Right cardiac atrium (tissue), 5 donors: ENCODE results near the gene ALKAL2. TPM values are rescaled to one million over a fixed set of nuclear protein-coding genes. Genes with fewer than 3 reads are reported as not detected.

ENCODE experiments used
- ATAC-seq, 2 donors: fragments of 200-7000 bp; cut with Tn5 transposase; one replicate each; pipeline versions ENCODE4 v1.8.0 to v1.9.1; 2020; ENCODE audit warnings: moderate library complexity in 2 of 2, mild to moderate bottlenecking in 1 of 2
- DNase-seq, 3 donors: peaks; one replicate each; pipeline ENCODE4 v3.0.0-alpha.2; 2020
- H3K27ac ChIP-seq: one replicate; pipeline ENCODE4 v1.5.1; 2013; ENCODE audit warnings: mild to moderate bottlenecking, low read length, control low read depth, moderate library complexity
- H3K27me3 ChIP-seq: one replicate; pipeline ENCODE4 v1.6.1; 2013; ENCODE audit not compliant: control insufficient read depth, insufficient read depth
- H3K4me1 ChIP-seq: one replicate; pipeline ENCODE4 v1.6.1; 2013; ENCODE audit warnings: low read length; ENCODE audit not compliant: control insufficient read depth, insufficient read depth
- H3K4me3 ChIP-seq: one replicate; pipeline ENCODE4 v1.5.1; 2013; ENCODE audit warnings: low read length, control low read depth
- H3K9me3 ChIP-seq: one replicate; pipeline ENCODE4 v1.6.1; 2013; ENCODE audit warnings: low read length; ENCODE audit not compliant: control insufficient read depth
- WGBS: extraction: QIAGEN DNeasy Blood & Tissue Kit; methylation state at CpG from one replicate; pipeline ENCODE4 v1.1.7; 2013; 5-methylcytosine and 5-hydroxymethylcytosine counted together
- intact Hi-C, 4 donors: fragments of 100-400 bp; cut with DNase I; formaldehyde crosslinking; loops; one replicate each; pipeline versions ENCODE4 v1.11.0 to v1.14.0; 2022 to 2023
- polyA plus RNA-seq: library from polyadenylated mRNA; stranded (reverse); fragments of 200-250 nt; gene quantifications from one replicate; pipeline ENCODE4 v1.2.3, GENCODE V29; 2013
- total RNA-seq, 4 donors: library from RNA; stranded (reverse); fragmentation: NEBNext Ultra II Directional; extraction: Animal tissue kit (Norgen Biotek cat#: 25700); gene quantifications; one replicate each; pipeline ENCODE4 v1.2.1, GENCODE V29; 2021
- donor health status: healthy with polysubstance abuse.
- donor health status: DM: no; HTN: yes; CAD: no.
- donor health status: DM: no; HTN: no; CAD: no.
- donor health status: DM: no; HTN: yes; CAD: no; lungs with severe emphysema.
- donor health status: DM: yes; HTN: yes; CAD: no.

Gene ALKAL2
- total and polyA plus RNA-seq, 5 donors = 0.20 to 2.9 (median 0.75) TPM

DNA sequence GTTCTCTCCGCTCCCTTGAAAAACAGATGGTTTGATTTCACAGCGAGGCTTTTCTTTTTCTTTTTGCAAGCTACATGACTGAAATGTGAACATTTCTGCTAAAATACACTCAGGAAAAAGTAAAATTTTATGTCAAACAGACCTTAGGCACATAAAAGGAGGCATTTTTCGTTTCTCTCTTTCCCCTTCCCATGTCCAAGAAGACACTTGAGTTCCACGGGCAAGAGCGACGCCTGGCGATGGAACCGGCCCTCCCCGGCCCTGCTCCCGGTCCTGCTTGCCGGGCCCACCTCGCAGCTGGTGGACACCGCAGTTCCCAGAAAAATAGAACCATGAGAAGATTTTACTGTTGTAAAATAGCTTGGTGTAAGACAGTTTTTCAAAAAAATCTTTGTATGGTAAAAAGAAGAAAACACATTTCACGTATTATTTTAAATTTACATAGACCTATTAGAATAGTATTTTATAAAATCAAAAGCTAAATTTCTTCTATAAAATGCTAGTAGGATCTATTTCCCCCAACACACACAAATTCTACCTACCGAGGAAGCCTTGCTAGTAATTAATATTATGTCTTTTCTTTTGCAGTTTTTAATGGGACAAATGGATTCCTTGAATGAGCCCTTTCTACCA, 2.3 kb upstream of the ALKAL2 start:
- no peaks in the 10 kb centered on the region for H3K27me3 ChIP-seq
- intact Hi-C loops = loop anchor here in 1 of 4 donors (5.0 kb wide), 1 partner anchor 118 kb away; no protein-coding TSS in a partner anchor
- H3K9me3 ChIP-seq = no peaks in the 10 kb centered on the region
- H3K27ac ChIP-seq = no peak overlapping the region
- H3K4me3 ChIP-seq = peak overlapping the region; percentile 86
- H3K4me1 ChIP-seq = peaks cover 6% of the 10 kb centered on the region
- 9% methylated on average over 15 of the region's 15 CpGs for WGBS
- ATAC-seq (peak; percentile 82 to 86), DNase-seq (peak; percentile 74 to 90 (median 88))

- H3K27me3 ChIP-seq = no peaks in the 10 kb centered on the region
- DNase-seq (peak; percentile 15 to 62 (median 51)), ATAC-seq (peak; percentile 32 to 45)
- intact Hi-C loops = loop anchor here in 1 of 4 donors (5.0 kb wide), 1 partner anchor 117 kb away; no protein-coding TSS in a partner anchor
- no peak overlapping the region for H3K27ac ChIP-seq
- under 1% methylated on average over 60 of the region's 60 CpGs for WGBS
- peak overlapping the region; percentile 86 for H3K4me3 ChIP-seq
- peaks cover 6% of the 10 kb centered on the region for H3K4me1 ChIP-seq
- no peaks in the 10 kb centered on the region for H3K9me3 ChIP-seq
Observed at GRCh38 chr2:289362-290089, 1.6 kb upstream of the ALKAL2 start.

- peak overlapping the region; percentile 86 for H3K4me3 ChIP-seq
- H3K9me3 ChIP-seq = no peaks in the 10 kb centered on the region
- H3K27ac ChIP-seq = no peak overlapping the region
- ATAC-seq = no peak
- 1% methylated on average over 39 of the region's 42 CpGs for WGBS
- no peaks in the 10 kb centered on the region for H3K27me3 ChIP-seq
- DNase-seq = no peak
- intact Hi-C loops = no loop called here
- peaks cover 6% of the 10 kb centered on the region for H3K4me1 ChIP-seq
Observed at GRCh38 chr2:288758-289361, 969 bp upstream of the ALKAL2 start.

GRCh38 chr2:287471-287885, 413 bp downstream of the ALKAL2 start:
- Histone ChIP-seq H3K27ac (no peak overlapping the region), H3K9me3 (no peaks in the 10 kb centered on the region), H3K4me3 (peak overlapping the region; percentile 79), H3K4me1 (peaks cover 6% of the 10 kb centered on the region), H3K27me3 (no peaks in the 10 kb centered on the region)
- peak in 2 of 3 donors; percentile 63 for DNase-seq
- WGBS = 1% methylated on average over 46 of the region's 46 CpGs
- peak; percentile 50 to 52 for ATAC-seq
- intact Hi-C loops = no loop called here

DNA sequence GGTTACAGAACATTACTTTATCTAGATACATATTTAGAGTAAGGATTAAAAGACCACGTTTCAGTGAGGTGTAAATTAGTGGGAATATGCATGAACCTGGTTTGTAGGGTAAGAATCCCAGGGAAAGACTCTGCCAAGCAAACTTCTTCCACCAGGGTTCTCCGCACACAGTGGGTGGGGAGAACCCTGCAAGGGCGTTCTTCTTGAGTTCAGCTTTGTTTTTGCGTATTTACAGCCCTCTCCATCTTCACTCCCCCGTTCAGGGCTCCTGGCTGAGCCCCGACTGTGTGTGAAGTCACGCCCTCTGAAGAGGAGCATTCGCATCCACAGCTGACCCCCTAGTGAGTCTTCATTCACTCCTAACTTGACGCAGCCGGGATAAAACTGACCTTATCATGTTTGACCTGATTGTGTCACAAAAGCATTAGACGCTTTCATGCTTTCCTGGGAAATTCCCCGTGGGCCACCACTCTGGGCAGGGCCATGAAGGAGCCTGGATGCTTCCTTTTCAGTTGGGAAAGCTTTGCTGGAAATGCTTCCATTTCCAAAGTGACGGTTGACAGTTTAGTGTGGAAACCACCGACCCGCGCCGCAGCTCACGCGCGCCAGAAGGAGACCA, 1.0 kb downstream of the ALKAL2 start:
- no peak for ATAC-seq
- DNase-seq = no peak
- no peaks in the 10 kb centered on the region for H3K9me3 ChIP-seq
- 30% methylated on average over 20 of the region's 20 CpGs for WGBS
- no peaks in the 10 kb centered on the region for H3K27me3 ChIP-seq
- peaks cover 6% of the 10 kb centered on the region for H3K4me1 ChIP-seq
- no peak overlapping the region for H3K27ac ChIP-seq
- intact Hi-C loops = no loop called here
- peak overlapping the region; percentile 79 for H3K4me3 ChIP-seq

GRCh38 chr2:286035-286434, 1.9 kb downstream of the ALKAL2 start:
- intact Hi-C loops = no loop called here
- no peaks in the 10 kb centered on the region for H3K27me3 ChIP-seq
- ATAC-seq (no peak), DNase-seq (no peak)
- H3K4me1 ChIP-seq = peaks cover 6% of the 10 kb centered on the region
- no peak overlapping the region for H3K4me3 ChIP-seq
- WGBS = 88% methylated on average over 6 of the region's 6 CpGs
- no peak overlapping the region for H3K27ac ChIP-seq
- H3K9me3 ChIP-seq = no peaks in the 10 kb centered on the region

GRCh38 chr2:285531-285930, 2.4 kb downstream of the ALKAL2 start:
- Histone ChIP-seq H3K4me3 (no peak overlapping the region), H3K9me3 (no peaks in the 10 kb centered on the region), H3K27me3 (no peaks in the 10 kb centered on the region), H3K4me1 (peaks cover 6% of the 10 kb centered on the region), H3K27ac (no peak overlapping the region)
- intact Hi-C loops = no loop called here
- 57% methylated on average over 1 of the region's 1 CpG for WGBS
- DNase-seq = no peak
- ATAC-seq = no peak

DNA sequence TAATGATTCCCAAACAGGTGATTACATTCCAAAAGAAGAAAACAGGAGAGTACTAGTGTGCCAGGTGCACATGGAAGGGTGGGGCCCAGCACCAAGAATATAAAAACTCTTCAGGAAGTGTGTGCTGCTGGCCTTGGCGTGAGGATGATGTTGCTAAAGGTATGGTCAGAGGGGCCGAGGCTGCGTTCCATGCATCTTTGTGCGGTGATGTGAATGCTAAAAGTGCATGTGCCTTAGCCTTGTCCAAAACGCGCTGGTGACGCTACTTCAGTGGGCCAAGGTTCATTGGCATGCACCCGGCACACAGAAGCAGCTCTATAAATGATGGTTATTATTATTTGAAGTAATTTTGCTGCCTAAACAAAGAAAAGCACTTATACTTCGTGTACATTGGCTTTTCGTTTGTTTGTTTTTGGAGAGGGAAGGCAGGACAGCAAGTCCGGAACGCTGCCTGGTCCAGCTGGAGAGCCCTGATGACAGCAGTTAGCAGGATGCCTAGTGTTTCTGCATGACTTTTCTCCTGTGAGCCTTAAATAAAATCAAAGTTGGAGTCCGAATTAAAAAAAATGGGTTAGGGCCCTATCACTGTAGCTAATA, 2.9 kb downstream of the ALKAL2 start:
- DNase-seq (no peak), ATAC-seq (no peak)
- Histone ChIP-seq H3K9me3 (no peaks in the 10 kb centered on the region), H3K4me1 (peaks cover 6% of the 10 kb centered on the region), H3K27me3 (no peaks in the 10 kb centered on the region), H3K27ac (no peak overlapping the region), H3K4me3 (no peak overlapping the region)
- 51% methylated on average over 13 of the region's 13 CpGs for WGBS
- intact Hi-C loops = no loop called here

DNA sequence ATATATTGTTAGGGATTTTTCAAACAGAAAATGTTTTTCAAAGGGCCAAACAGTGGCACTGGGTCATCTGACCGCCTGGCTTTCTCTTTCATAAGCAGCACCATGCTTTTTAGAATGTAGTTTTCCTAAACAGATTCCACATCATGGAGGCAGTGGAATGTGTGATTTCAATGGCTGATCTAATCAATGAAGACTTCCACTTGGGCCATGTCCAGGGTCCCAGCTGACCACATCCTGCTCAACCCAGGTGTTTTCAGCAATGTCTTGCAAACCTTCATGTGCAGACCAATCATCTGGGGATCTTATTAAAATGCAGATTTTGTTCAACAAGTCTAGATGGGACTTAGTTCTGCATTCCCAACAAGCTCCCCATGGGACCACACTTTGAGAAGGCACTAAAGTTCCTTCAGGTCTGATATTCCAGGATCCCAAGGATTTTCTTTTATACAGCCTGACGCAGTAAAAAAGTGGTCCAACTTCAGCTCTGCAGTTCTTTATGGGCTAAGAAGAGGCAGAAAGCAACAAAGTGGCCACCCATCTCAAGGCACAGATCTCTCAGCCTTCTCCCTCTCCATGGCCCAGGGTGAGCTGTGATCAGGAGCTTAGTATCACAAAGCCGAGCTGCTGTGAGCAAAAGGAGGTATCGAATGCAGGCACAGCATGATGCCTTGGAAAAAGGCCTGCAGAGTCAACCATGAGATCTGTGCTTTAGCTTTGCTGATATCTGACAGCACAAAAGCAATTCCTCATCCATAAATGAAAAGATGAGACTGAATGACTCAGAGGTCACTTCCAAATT, 3.7 kb downstream of the ALKAL2 start:
- WGBS = 86% methylated on average over 4 of the region's 4 CpGs
- intact Hi-C loops = no loop called here
- Histone ChIP-seq H3K27me3 (no peaks in the 10 kb centered on the region), H3K27ac (no peak overlapping the region), H3K4me3 (no peak overlapping the region), H3K9me3 (no peaks in the 10 kb centered on the region), H3K4me1 (peaks cover 4% of the 10 kb centered on the region)
- ATAC-seq = no peak
- DNase-seq = no peak
